K562 (cell line): Measurements from ENCODE around the gene PRELID1. TPM values are rescaled to one million over a fixed set of nuclear protein-coding genes. Genes with fewer than 3 reads are reported as not detected.

Experiments
- BDP1 ChIP-seq: IDR thresholded peaks from 3 replicates; pipeline ENCODE4 v1.6.1; 2011; ENCODE audit not compliant: insufficient read length, insufficient read depth
- CCAR2 ChIP-seq: fragments of 200-400 bp; formaldehyde crosslinking; IDR thresholded peaks from 2 replicates; pipeline ENCODE4 v1.6.1; 2017; ENCODE audit warnings: mild to moderate bottlenecking, low read depth, low read length
- CHD2 ChIP-seq: IDR thresholded peaks from 2 replicates; pipeline ENCODE4 v1.6.1; 2011; ENCODE audit warnings: low read depth, low read length
- CREBBP ChIP-seq: IDR thresholded peaks from one replicate; pipeline ENCODE4 v1.6.1; 2012; ENCODE audit warnings: low read depth, mild to moderate bottlenecking, control low read depth, inconsistent platforms, low read length
- HMGXB4 ChIP-seq: sonication (generic); formaldehyde crosslinking; IDR thresholded peaks from 2 replicates; pipeline ENCODE4 v1.8.1; 2023; ENCODE audit warnings: mild to moderate bottlenecking, missing genetic modification reagents
- IFI16 ChIP-seq: fragments of 250-450 bp; sonication (Bioruptor Pico); IDR thresholded peaks from 2 replicates; pipeline ENCODE4 v2.1.2; 2022; ENCODE audit warnings: mild to moderate bottlenecking, inconsistent platforms
- IRF1 ChIP-seq: sonication (generic); formaldehyde crosslinking; IDR thresholded peaks from 2 replicates; pipeline ENCODE4 v1.8.0; 2022; ENCODE audit warnings: missing genetic modification reagents, mild to moderate bottlenecking, borderline replicate concordance
- NR2C1 ChIP-seq, 2 experiments: fragments of 450-650 bp; IDR thresholded peaks; 2 replicates each; pipeline ENCODE4 v1.6.1; 2017; ENCODE audit warnings: mild to moderate bottlenecking in 2 of 2, antibody characterized with exemption in 1 of 2, inconsistent platforms in 1 of 2, missing compliant biosample characterization in 1 of 2, missing genetic modification characterization in 1 of 2
- POLR2AphosphoS5 ChIP-seq: IDR thresholded peaks from 2 replicates; pipeline ENCODE4 v1.6.1; 2011; ENCODE audit warnings: mild to moderate bottlenecking, low read depth, low read length, moderate library complexity; ENCODE audit not compliant: control insufficient read depth, insufficient read depth
- PTTG1 ChIP-seq: fragments of 450-650 bp; IDR thresholded peaks from 2 replicates; pipeline ENCODE4 v1.6.1; 2016; ENCODE audit warnings: low read depth, mild to moderate bottlenecking, missing genetic modification characterization, missing compliant biosample characterization
- SREBF1 ChIP-seq: fragments of 150-350 bp; IDR thresholded peaks from 2 replicates; pipeline ENCODE4 v1.6.1; 2014; ENCODE audit warnings: antibody characterized with exemption, low read depth, low read length, borderline replicate concordance
- SRSF9 ChIP-seq: fragments of 200-400 bp; formaldehyde crosslinking; IDR thresholded peaks from 2 replicates; pipeline ENCODE4 v1.6.1; 2017; ENCODE audit warnings: low read depth, low read length, borderline replicate concordance
- TAF1 ChIP-seq: IDR thresholded peaks from 2 replicates; pipeline ENCODE4 v1.6.1; 2011; ENCODE audit warnings: mild to moderate bottlenecking, low read length, moderate library complexity; ENCODE audit not compliant: insufficient read depth, control insufficient read depth, severe bottlenecking; ENCODE audit errors: extremely low read depth
- ZNF224 ChIP-seq: sonication (generic); formaldehyde crosslinking; IDR thresholded peaks from 2 replicates; pipeline ENCODE4 v1.8.0; 2022; ENCODE audit warnings: mild to moderate bottlenecking, missing genetic modification reagents
- ZNF551 ChIP-seq: fragments of 250-450 bp; sonication (Bioruptor Pico); IDR thresholded peaks from 2 replicates; pipeline ENCODE4 v1.5.0; 2021; ENCODE audit warnings: mild to moderate bottlenecking, moderate library complexity
- ZNF592 ChIP-seq: fragments of 450-650 bp; IDR thresholded peaks from 2 replicates; pipeline ENCODE4 v1.6.1; 2017; ENCODE audit warnings: antibody characterized with exemption, mild to moderate bottlenecking
- ZNF668 ChIP-seq: fragments of 250-450 bp; sonication (Bioruptor Pico); IDR thresholded peaks from 2 replicates; pipeline ENCODE4 v1.8.0; 2022; ENCODE audit warnings: mild to moderate bottlenecking, inconsistent platforms
- ZNF717 ChIP-seq: fragments of 250-450 bp; sonication (Bioruptor Pico); IDR thresholded peaks from 2 replicates; pipeline ENCODE4 v1.5.0; 2021
- polyA plus RNA-seq, 8 experiments: library from polyadenylated mRNA; depleted of rRNA in 4 of 8; stranded (reverse) in 5 of 8; unstranded in 3 of 8; fragments of >200 nt; fragmentation: Nextera tagmentation in 2 of 8; fragmentation: Illumina TruSeq in 1 of 8; extraction: Ambion mirVana in 2 of 8; extraction: Trizol in 1 of 8; gene quantifications; 2 replicates each; pipeline versions ENCODE4 v1.2.1 to v1.2.3, GENCODE V29; 2011 to 2014; ENCODE audit warnings: inconsistent platforms in 1 of 8, missing spikeins in 1 of 8
- total RNA-seq, 7 experiments: library from RNA; depleted of rRNA in 6 of 7; stranded (reverse); fragments of >200 nt in 6 of 7; fragmentation: Illumina TruSeq in 2 of 7; extraction: Trizol in 2 of 7; gene quantifications; 2 replicates each; pipeline versions ENCODE4 v1.2.1 to v1.2.3, GENCODE V29; 2011 to 2021; ENCODE audit warnings: low replicate concordance in 1 of 7
- TF ChIP-seq, protein P1 (sequence below): fragments of 200-800 bp; sonication (Bioruptor generic); IDR thresholded peaks from 2 replicates; pipeline ENCODE4 v1.6.1; 2017; ENCODE audit warnings: missing genetic modification characterization, missing compliant biosample characterization

PRELID1 gene
- total and polyA plus RNA-seq, 9 of the 15 experiments (the other 6 are each of a cell fraction or from before 2014, with no cell fraction given) = 40.1 to 484 (median 340) TPM

DNA sequence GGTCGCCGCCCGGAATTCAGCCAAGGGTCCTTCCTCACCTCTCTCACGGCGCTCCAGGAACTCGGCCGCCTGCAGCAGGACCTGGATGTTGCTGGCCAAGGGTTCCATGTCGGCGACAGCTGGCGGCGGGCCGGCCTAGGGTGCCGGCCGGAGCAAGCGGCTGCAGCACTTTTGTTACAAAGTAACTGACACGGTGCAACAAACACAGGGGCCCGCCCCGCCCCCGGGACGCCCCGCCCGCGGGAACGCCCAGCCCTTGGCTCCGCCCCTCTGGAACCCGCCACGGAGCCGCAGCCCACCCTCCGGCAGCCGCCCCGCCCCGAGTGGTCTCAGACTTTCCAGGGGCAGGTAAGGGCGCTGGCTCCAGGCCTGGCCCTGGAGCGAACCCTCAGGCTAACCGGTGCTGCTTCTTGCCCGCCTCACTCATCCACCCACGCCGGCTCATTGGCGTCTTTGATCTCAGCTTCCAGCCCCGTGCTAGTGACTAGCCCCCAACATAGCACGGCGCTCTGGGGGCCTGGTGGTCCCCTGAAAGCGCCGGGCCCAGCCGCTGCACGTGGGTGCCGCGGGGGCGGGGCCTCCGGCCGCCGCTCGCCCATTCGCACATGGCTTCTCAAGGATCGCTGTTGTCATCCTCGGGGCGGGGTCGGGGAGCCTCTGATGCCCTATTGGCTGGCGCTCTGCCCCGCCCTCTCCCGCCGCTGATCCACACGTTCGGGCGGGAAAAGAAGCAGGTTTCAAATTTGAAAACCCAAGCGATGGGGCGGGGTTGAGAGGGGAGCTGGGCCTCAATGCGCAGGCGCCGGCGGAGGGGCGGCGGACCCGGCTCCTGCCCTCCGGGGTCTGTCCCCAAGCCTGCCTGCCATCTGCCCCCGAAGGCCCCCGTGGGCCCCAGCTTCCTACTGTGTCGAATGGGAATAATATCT is 8.4 kb downstream of the PRELID1 start, which contains the start of gene MXD3 (continued):
- no peak for TF ChIP-seq ZNF592
- no peak for TF ChIP-seq SRSF9
- peak; percentile 49; the same call in 1 of the 2 replicates for TF ChIP-seq POLR2AphosphoS5
- TF ChIP-seq PTTG1 = no peak
- TF ChIP-seq ZNF668 (CRISPR knock-in tag) = no peak
- TF ChIP-seq BDP1 = no peak
- TF ChIP-seq CCAR2 = no peak
- no peak for TF ChIP-seq NR2C1 (IDR thresholded peaks at IDR 0.05)
- no peak for TF ChIP-seq NR2C1 (tag; IDR thresholded peaks at IDR 0.05)
- TF ChIP-seq CREBBP = no peak
- TF ChIP-seq IRF1 (CRISPR knock-in tag) = no peak
- TF ChIP-seq ZNF551 (CRISPR knock-in tag) = no peak
- no peak for TF ChIP-seq SREBF1
- no peak for TF ChIP-seq IFI16 (CRISPR knock-in tag)
- peak; percentile 46; the same call in 1 of the 2 replicates for TF ChIP-seq CHD2
- TF ChIP-seq HMGXB4 = no peak
- TF ChIP-seq TAF1 = peak; percentile 43
- no peak for TF ChIP-seq ZNF717 (CRISPR knock-in tag)
- 0 out of 2 replicates have a peak, but pooled peaks have one; percentile 37 for TF ChIP-seq ZNF224 (CRISPR knock-in tag)
- TF ChIP-seq, protein P1, sequence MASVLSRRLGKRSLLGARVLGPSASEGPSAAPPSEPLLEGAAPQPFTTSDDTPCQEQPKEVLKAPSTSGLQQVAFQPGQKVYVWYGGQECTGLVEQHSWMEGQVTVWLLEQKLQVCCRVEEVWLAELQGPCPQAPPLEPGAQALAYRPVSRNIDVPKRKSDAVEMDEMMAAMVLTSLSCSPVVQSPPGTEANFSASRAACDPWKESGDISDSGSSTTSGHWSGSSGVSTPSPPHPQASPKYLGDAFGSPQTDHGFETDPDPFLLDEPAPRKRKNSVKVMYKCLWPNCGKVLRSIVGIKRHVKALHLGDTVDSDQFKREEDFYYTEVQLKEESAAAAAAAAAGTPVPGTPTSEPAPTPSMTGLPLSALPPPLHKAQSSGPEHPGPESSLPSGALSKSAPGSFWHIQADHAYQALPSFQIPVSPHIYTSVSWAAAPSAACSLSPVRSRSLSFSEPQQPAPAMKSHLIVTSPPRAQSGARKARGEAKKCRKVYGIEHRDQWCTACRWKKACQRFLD (CRISPR knock-in tag) = no peak
